ENCODE measurements around the gene HEPACAM.

Gene HEPACAM

GRCh38 chr11:124917115-124917637, 18.7 kb downstream of the HEPACAM start:
- no peak overlapping the region for H3K9ac ChIP-seq (ENCODE audit: low read length)
- H3K79me2 ChIP-seq (ENCODE audit: low read length) = no peaks in the 10 kb centered on the region
- 0 out of 2 replicates have a peak, but pooled peaks cover 4% of the 10 kb centered on the region for H3K4me1 ChIP-seq (ENCODE audit: low read length)
- H3K4me2 ChIP-seq (ENCODE audit: low read length) = no peak overlapping the region
- H4K20me1 ChIP-seq (ENCODE audit: insufficient read depth, low read length) = no peaks in the 10 kb centered on the region
- no peak overlapping the region for H3K27ac ChIP-seq (ENCODE audit: low read length)
- no peak for TF ChIP-seq CTCF (IDR thresholded peaks at IDR 0.05; ENCODE audit: low read depth, low read length)
- TF ChIP-seq EZH2phosphoT487 (IDR thresholded peaks at IDR 0.05; ENCODE audit: low read depth) = no peak
- no peaks in the 10 kb centered on the region for H3K36me3 ChIP-seq (replicated peaks; ENCODE audit: low read depth, low read length)
- H3K27me3 ChIP-seq (ENCODE audit: low read depth, low read length) = 0 out of 2 replicates have a peak, but pooled peaks cover 3% of the 10 kb centered on the region
- no peak overlapping the region for H2AFZ ChIP-seq (ENCODE audit: low read depth, low read length)
- H3K9me3 ChIP-seq (ENCODE audit: insufficient read depth, low read length) = no peaks in the 10 kb centered on the region
- H3K4me3 ChIP-seq (ENCODE audit: low read length) = no peak overlapping the region

GRCh38 chr11:124916370-124916710, 19.5 kb downstream of the HEPACAM start:
- Histone ChIP-seq H3K79me2 (ENCODE audit: low read length) (no peaks in the 10 kb centered on the region), H3K27me3 (ENCODE audit: low read depth, low read length) (0 out of 2 replicates have a peak, but pooled peaks cover 3% of the 10 kb centered on the region), H3K36me3 (replicated peaks; ENCODE audit: low read depth, low read length) (no peaks in the 10 kb centered on the region), H3K4me1 (ENCODE audit: low read length) (0 out of 2 replicates have a peak, but pooled peaks cover 4% of the 10 kb centered on the region), H3K27ac (ENCODE audit: low read length) (no peak overlapping the region), H3K9ac (ENCODE audit: low read length) (no peak overlapping the region), H2AFZ (ENCODE audit: low read depth, low read length) (no peak overlapping the region), H3K9me3 (ENCODE audit: insufficient read depth, low read length) (no peaks in the 10 kb centered on the region), H3K4me3 (ENCODE audit: low read length) (no peak overlapping the region), H4K20me1 (ENCODE audit: insufficient read depth, low read length) (no peaks in the 10 kb centered on the region), H3K4me2 (ENCODE audit: low read length) (no peak overlapping the region)
- no peak for TF ChIP-seq EZH2phosphoT487 (IDR thresholded peaks at IDR 0.05; ENCODE audit: low read depth)
- no peak for TF ChIP-seq CTCF (IDR thresholded peaks at IDR 0.05; ENCODE audit: low read depth, low read length)

GRCh38 chr11:124915541-124916369, 20.1 kb downstream of the HEPACAM start:
- Histone ChIP-seq H4K20me1 (ENCODE audit: insufficient read depth, low read length) (no peaks in the 10 kb centered on the region), H3K4me3 (ENCODE audit: low read length) (no peak overlapping the region), H3K9me3 (ENCODE audit: insufficient read depth, low read length) (no peaks in the 10 kb centered on the region), H3K4me1 (ENCODE audit: low read length) (0 out of 2 replicates have a peak, but pooled peaks cover 4% of the 10 kb centered on the region), H3K79me2 (ENCODE audit: low read length) (no peaks in the 10 kb centered on the region), H3K9ac (ENCODE audit: low read length) (no peak overlapping the region), H3K4me2 (ENCODE audit: low read length) (no peak overlapping the region), H3K27me3 (ENCODE audit: low read depth, low read length) (0 out of 2 replicates have a peak, but pooled peaks cover 3% of the 10 kb centered on the region), H2AFZ (ENCODE audit: low read depth, low read length) (no peak overlapping the region), H3K36me3 (replicated peaks; ENCODE audit: low read depth, low read length) (no peaks in the 10 kb centered on the region), H3K27ac (ENCODE audit: low read length) (no peak overlapping the region)
- TF ChIP-seq EZH2phosphoT487 (IDR thresholded peaks at IDR 0.05; ENCODE audit: low read depth) (no peak), CTCF (IDR thresholded peaks at IDR 0.05; ENCODE audit: low read depth, low read length) (no peak)

DNA sequence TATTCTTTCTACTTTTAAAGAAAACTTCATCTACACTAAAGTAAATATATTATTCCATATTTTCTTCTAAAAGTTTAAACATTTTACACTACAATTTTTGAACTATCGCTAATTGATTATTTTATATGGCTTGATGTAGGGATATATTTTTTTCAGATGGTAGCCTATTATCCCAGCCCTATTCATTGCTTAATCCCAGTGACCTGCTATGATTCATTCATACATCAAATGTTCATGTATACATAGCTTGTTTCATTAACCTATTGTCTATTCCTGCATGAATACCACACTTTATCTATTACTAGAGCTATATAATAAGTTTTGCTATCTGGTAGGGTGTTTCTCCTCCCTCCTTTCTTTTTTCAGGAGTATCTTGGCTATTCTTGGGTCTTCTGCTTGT, 33.2 kb downstream of the HEPACAM start:
- Histone ChIP-seq H4K20me1 (ENCODE audit: insufficient read depth, low read length) (no peaks in the 10 kb centered on the region), H3K79me2 (ENCODE audit: low read length) (no peaks in the 10 kb centered on the region), H3K27me3 (ENCODE audit: low read depth, low read length) (peaks cover 46% of the 10 kb centered on the region), H3K4me2 (ENCODE audit: low read length) (no peak overlapping the region), H3K27ac (ENCODE audit: low read length) (no peak overlapping the region), H3K4me3 (ENCODE audit: low read length) (no peak overlapping the region), H3K9ac (ENCODE audit: low read length) (no peak overlapping the region), H3K4me1 (ENCODE audit: low read length) (0 out of 2 replicates have a peak, but pooled peaks cover 4% of the 10 kb centered on the region), H3K9me3 (ENCODE audit: insufficient read depth, low read length) (no peaks in the 10 kb centered on the region), H3K36me3 (replicated peaks; ENCODE audit: low read depth, low read length) (no peaks in the 10 kb centered on the region), H2AFZ (ENCODE audit: low read depth, low read length) (no peak overlapping the region)
- no peak for TF ChIP-seq CTCF (IDR thresholded peaks at IDR 0.05; ENCODE audit: low read depth, low read length)
- TF ChIP-seq EZH2phosphoT487 (IDR thresholded peaks at IDR 0.05; ENCODE audit: low read depth) = no peak
